Colonic mucosa (tissue), 4 donors: Measurements from ENCODE around the gene MIF. TPM values are rescaled to one million over a fixed set of nuclear protein-coding genes. Genes with fewer than 3 reads are reported as not detected.
"Not testable (repeated sequence)": the region's sequence is repeated elsewhere in the genome, so short reads cannot be mapped to it uniquely, and the experiment has no call there.

ENCODE experiments used
- DNase-seq: peaks from one replicate; pipeline ENCODE4 v3.0.0-alpha.2; 2020
- H3K27ac ChIP-seq: fragments of 200-600 bp; one replicate; pipeline ENCODE4 v1.8.0; 2021
- H3K27me3 ChIP-seq: fragments of 200-600 bp; one replicate; pipeline ENCODE4 v1.8.0; 2021
- H3K36me3 ChIP-seq: fragments of 200-600 bp; one replicate; pipeline ENCODE4 v1.8.0; 2021
- H3K4me1 ChIP-seq: fragments of 200-600 bp; one replicate; pipeline ENCODE4 v1.8.0; 2021; ENCODE audit warnings: mild to moderate bottlenecking
- H3K4me3 ChIP-seq: fragments of 200-600 bp; one replicate; pipeline ENCODE4 v1.8.0; 2021
- H3K9ac ChIP-seq, 2 donors: one replicate each; pipeline ENCODE4 v1.7.0; 2013; ENCODE audit warnings: control low read depth in 2 of 2, low read depth in 2 of 2, low read length in 2 of 2
- H3K9me3 ChIP-seq: fragments of 200-600 bp; one replicate; pipeline ENCODE4 v1.8.0; 2021
- intact Hi-C: fragments of 100-400 bp; cut with DNase I; formaldehyde crosslinking; loops from one replicate; pipeline ENCODE4 v1.14.1; 2022
- total RNA-seq, 2 donors: library from RNA; stranded (reverse); fragmentation: NEBNext Ultra II Directional in 1 of 2; extraction: Animal tissue kit (Norgen Biotek cat#: 25700) in 1 of 2; gene quantifications; one replicate each; pipeline ENCODE4 v1.2.1, GENCODE V29; 2021
- TF ChIP-seq, protein P1 (sequence below): fragments of 200-600 bp; IDR thresholded peaks from one replicate; pipeline ENCODE4 v1.8.0; 2022; ENCODE audit warnings: antibody characterized with exemption, mild to moderate bottlenecking
- donor health status: healthy.
- donor health status: DM: no; HTN: no; CAD: no.
- donor health status: DM: no; HTN: no; CAD: no.

MIF gene
- total RNA-seq, 2 donors from 2014 or later: 621 to 869 TPM

DNA sequence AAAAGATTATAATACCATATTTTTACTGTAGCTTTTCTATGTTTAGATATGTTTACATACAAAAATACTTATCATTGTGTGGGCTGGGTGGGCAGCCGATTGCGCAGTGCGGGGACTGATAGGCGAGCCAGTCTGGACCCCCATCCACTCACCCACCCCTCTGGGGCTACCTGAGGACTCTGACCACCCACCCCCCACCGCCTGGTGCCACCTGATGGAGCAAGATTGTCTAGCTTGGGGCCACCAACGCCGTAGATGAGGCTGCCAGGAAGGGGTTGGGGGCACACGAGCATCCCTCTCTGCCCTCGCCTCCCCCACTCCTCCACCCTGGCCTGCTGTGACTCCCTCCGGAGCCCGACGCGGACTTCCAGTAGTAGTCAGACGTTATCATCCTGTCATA is 32.4 kb downstream of the MIF start:
- DNase-seq: no peak
- Histone ChIP-seq H3K27ac (no peak overlapping the region), H3K27me3 (no peaks in the 10 kb centered on the region), H3K36me3 (no peaks in the 10 kb centered on the region), H3K9ac (no peak overlapping the region), H3K4me3 (no peak overlapping the region), H3K9me3 (no peaks in the 10 kb centered on the region), H3K4me1 (no peaks in the 10 kb centered on the region)
- TF ChIP-seq, protein P1, sequence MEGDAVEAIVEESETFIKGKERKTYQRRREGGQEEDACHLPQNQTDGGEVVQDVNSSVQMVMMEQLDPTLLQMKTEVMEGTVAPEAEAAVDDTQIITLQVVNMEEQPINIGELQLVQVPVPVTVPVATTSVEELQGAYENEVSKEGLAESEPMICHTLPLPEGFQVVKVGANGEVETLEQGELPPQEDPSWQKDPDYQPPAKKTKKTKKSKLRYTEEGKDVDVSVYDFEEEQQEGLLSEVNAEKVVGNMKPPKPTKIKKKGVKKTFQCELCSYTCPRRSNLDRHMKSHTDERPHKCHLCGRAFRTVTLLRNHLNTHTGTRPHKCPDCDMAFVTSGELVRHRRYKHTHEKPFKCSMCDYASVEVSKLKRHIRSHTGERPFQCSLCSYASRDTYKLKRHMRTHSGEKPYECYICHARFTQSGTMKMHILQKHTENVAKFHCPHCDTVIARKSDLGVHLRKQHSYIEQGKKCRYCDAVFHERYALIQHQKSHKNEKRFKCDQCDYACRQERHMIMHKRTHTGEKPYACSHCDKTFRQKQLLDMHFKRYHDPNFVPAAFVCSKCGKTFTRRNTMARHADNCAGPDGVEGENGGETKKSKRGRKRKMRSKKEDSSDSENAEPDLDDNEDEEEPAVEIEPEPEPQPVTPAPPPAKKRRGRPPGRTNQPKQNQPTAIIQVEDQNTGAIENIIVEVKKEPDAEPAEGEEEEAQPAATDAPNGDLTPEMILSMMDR: no peak
- intact Hi-C loops: no loop called here

DNA sequence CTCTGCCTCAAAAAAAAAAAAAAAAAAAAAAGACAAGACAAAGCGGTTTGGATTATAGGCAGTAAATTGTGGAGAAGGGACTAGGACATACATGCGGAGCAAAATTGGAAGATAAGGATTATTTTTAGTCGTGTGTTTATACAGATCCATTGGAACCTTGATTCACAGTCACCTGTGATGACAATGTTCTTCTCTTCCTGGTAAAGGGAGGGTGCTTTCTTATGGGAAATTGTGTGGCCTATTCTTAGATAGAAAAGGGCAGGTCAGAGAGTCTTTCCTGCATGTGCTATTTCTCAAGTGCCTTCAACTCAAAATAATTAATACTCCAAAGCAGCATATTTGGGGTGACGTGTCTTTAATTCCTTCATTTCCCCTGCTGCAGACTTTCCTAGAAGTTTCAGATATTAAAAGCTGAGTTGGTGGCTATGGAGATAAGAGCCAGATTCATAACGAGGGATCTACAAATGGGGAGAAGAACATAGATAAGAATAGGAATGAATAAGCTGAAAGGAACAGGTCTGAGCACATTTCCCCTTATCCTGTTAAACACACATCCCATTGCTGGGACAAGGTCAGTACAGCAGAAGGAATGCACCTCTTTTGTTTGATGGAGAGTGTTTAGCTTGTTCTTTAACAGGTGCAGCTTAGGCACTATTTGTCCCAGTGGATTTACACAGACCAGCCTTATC is 44.3 kb downstream of the MIF start:
- no peaks in the 10 kb centered on the region for H3K27me3 ChIP-seq
- H3K9ac ChIP-seq: no peak overlapping the region
- H3K36me3 ChIP-seq: no peaks in the 10 kb centered on the region
- H3K4me3 ChIP-seq: no peak overlapping the region
- intact Hi-C loops: no loop called here
- DNase-seq: no peak
- TF ChIP-seq, protein P1: no peak
- H3K4me1 ChIP-seq: no peaks in the 10 kb centered on the region
- no peaks in the 10 kb centered on the region for H3K9me3 ChIP-seq
- no peak overlapping the region for H3K27ac ChIP-seq

DNA sequence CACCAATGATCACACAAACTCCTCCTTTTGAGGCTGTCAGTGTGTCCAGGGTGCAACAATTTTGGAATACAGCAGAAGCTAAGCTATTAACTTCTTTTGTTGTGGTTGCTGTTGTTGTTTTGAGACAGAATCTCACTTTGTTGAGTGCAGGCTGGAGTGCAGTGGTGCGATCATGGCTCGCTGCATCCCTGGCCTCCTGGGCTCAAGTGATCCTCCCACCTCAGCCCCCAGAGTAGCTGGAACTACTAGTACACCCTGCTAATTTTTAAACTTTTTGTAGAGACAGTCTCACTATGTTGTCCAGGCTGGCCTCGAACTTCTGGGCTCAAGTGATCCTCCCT is 44.8 kb downstream of the MIF start:
- TF ChIP-seq, protein P1: no peak
- no peaks in the 10 kb centered on the region for H3K36me3 ChIP-seq
- H3K4me3 ChIP-seq: no peak overlapping the region
- no peak overlapping the region for H3K27ac ChIP-seq
- no peaks in the 10 kb centered on the region for H3K4me1 ChIP-seq
- intact Hi-C loops: no loop called here
- H3K9ac ChIP-seq: no peak overlapping the region
- no peaks in the 10 kb centered on the region for H3K27me3 ChIP-seq
- H3K9me3 ChIP-seq: no peaks in the 10 kb centered on the region
- DNase-seq: no peak

DNA sequence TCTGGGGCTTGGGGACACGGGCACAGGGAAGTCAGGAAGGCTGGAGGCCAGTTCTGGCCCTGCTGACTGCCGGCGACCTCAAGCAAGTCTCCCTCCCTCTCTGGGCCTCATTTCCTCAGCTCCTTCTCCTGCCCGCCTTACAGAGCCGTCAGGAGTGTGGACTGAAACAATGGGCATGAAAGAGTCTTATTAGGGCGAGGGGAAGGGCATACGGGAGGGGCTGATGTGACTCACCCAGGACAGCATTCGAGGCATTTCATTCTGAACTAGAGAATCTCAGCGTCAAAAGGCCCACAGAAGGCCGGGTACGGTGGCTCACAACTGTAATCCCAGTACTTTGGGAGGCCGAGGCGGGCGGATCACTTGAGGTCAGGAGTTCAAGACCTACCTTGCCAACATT is 46.0 kb downstream of the MIF start:
- H3K9ac ChIP-seq, H3K36me3 ChIP-seq, DNase-seq, H3K9me3 ChIP-seq, H3K27me3 ChIP-seq, H3K4me3 ChIP-seq, H3K4me1 ChIP-seq, intact Hi-C loops, H3K27ac ChIP-seq: not testable (repeated sequence)

Other genes starting within 250 kb of the MIF start
- under 1 TPM; 0.35 to 0.45 TPM for gene RGL4, start 203.4 kb upstream of the MIF start, total RNA-seq
- 1 to 10 TPM; 2.8 to 3.5 TPM for gene ZNF70, start 143.3 kb upstream of the MIF start, total RNA-seq
- gene VPREB3, start 140.0 kb upstream of the MIF start, total RNA-seq: 1 to 10 TPM; 1.2 to 1.9 TPM
- not detected for gene C22orf15, start 131.4 kb upstream of the MIF start, total RNA-seq
- 100 to 1,000 TPM; 420 to 719 TPM for gene CHCHD10, start 126.4 kb upstream of the MIF start, total RNA-seq
- gene MMP11, start 121.5 kb upstream of the MIF start, total RNA-seq: 1 to 10 TPM; 2.3 to 4.5 TPM
- gene SMARCB1, start 107.4 kb upstream of the MIF start, total RNA-seq: 10 to 100 TPM; 77.8 to 96.0 TPM
- gene DERL3, start 55.4 kb upstream of the MIF start, total RNA-seq: 10 to 100 TPM in 1 of 2 donors, 1 to 10 TPM in 1; 9.1 to 20.2 TPM
- gene SLC2A11, start 36.5 kb upstream of the MIF start, total RNA-seq: 1 to 10 TPM; 8.3 to 9.6 TPM
- gene GSTT2B, start 66.8 kb downstream of the MIF start, total RNA-seq: 1 to 10 TPM; 2.7 to 3.4 TPM
- gene DDTL, start 72.5 kb downstream of the MIF start, total RNA-seq: 1 to 10 TPM; 3.0 to 4.7 TPM
- 100 to 1,000 TPM; 291 to 328 TPM for gene DDT, start 80.1 kb downstream of the MIF start, total RNA-seq
- not detected for gene GSTT2, start 85.8 kb downstream of the MIF start, total RNA-seq
- not detected for gene GSTT4, start 111.1 kb downstream of the MIF start, total RNA-seq
- 10 to 100 TPM; 46.3 to 85.2 TPM for gene CABIN1, start 116.9 kb downstream of the MIF start, total RNA-seq